Keratinocyte (primary cell): ENCODE measurements around the gene TCF7L2. TPM values are rescaled to one million over a fixed set of nuclear protein-coding genes. Genes with fewer than 3 reads are reported as not detected.

Experiments
- DNase-seq: peaks from one replicate; pipeline ENCODE4 v3.0.0-alpha.2; 2011; ENCODE audit warnings: low read depth, missing footprints, low spot score
- FAIRE-seq: peaks from 2 replicates; lab custom pipeline; 2011; peaks lifted over from hg19 to GRCh38; lab: Jason Lieb, UNC
- H2AFZ ChIP-seq: 2 replicates; pipeline ENCODE4 v1.6.0; 2012; ENCODE audit warnings: low read length, control low read depth, inconsistent platforms; ENCODE audit not compliant: control insufficient read depth
- H3K27ac ChIP-seq: 2 replicates; pipeline ENCODE4 v1.5.1; 2011; ENCODE audit warnings: low read length; ENCODE audit not compliant: control insufficient read depth, insufficient read depth
- H3K27me3 ChIP-seq: 3 replicates; pipeline ENCODE4 v1.6.0; 2011; ENCODE audit warnings: low read length; ENCODE audit not compliant: control insufficient read depth, insufficient read depth; ENCODE audit errors: extremely low read depth
- H3K36me3 ChIP-seq, 2 experiments: 2 replicates in 1 of 2; 3 replicates in 1 of 2; pipeline ENCODE4 v1.5.1; 2011; ENCODE audit warnings: low read length in 2 of 2, mild to moderate bottlenecking in 1 of 2; ENCODE audit not compliant: control insufficient read depth in 2 of 2, insufficient read depth in 2 of 2; ENCODE audit errors: extremely low read depth in 1 of 2
- H3K4me1 ChIP-seq: 3 replicates; pipeline ENCODE4 v1.5.1; 2011; ENCODE audit warnings: low read length; ENCODE audit not compliant: control insufficient read depth, insufficient read depth; ENCODE audit errors: extremely low read depth
- H3K4me2 ChIP-seq: 3 replicates; pipeline ENCODE4 v1.6.0; 2011; ENCODE audit warnings: low read depth, low read length; ENCODE audit not compliant: control insufficient read depth, insufficient read depth; ENCODE audit errors: extremely low read depth
- H3K4me3 ChIP-seq, 3 experiments: fragments of 200-600 bp in 1 of 3; sonication (generic) in 1 of 3; 2 replicates in 2 of 3; 3 replicates in 1 of 3; pipeline ENCODE4 v1.5.1; 2011 to 2016; ENCODE audit warnings: low read length in 3 of 3, mild to moderate bottlenecking in 3 of 3, control low read depth in 2 of 3, inconsistent platforms in 1 of 3, low read depth in 1 of 3, mixed read lengths in 1 of 3, mixed run types in 1 of 3, moderate library complexity in 1 of 3; ENCODE audit not compliant: control insufficient read depth in 2 of 3, insufficient read depth in 2 of 3; ENCODE audit errors: extremely low read depth in 1 of 3
- H3K79me2 ChIP-seq: 2 replicates; pipeline ENCODE4 v1.6.0; 2012; ENCODE audit warnings: low read length; ENCODE audit not compliant: control insufficient read depth, insufficient read depth
- H3K9ac ChIP-seq: 3 replicates; pipeline ENCODE4 v1.6.0; 2011; ENCODE audit warnings: low read length; ENCODE audit not compliant: control insufficient read depth, insufficient read depth; ENCODE audit errors: extremely low read depth
- H3K9me1 ChIP-seq: 3 replicates; pipeline ENCODE4 v1.6.0; 2011; ENCODE audit warnings: low read length; ENCODE audit not compliant: control insufficient read depth, insufficient read depth; ENCODE audit errors: extremely low read depth
- H3K9me3 ChIP-seq: 2 replicates; pipeline ENCODE4 v1.5.1; 2012; ENCODE audit warnings: low read depth, low read length; ENCODE audit not compliant: control insufficient read depth
- H4K20me1 ChIP-seq: 3 replicates; pipeline ENCODE4 v1.6.0; 2011; ENCODE audit warnings: low read length; ENCODE audit not compliant: control insufficient read depth, insufficient read depth; ENCODE audit errors: extremely low read depth
- EZH2 ChIP-seq: IDR thresholded peaks from one replicate; pipeline ENCODE4 v1.6.1; 2012; ENCODE audit warnings: inconsistent platforms, mild to moderate bottlenecking, low read length, moderate library complexity
- dilution Hi-C: fragments of 300-500 bp; cut with MboI; formaldehyde crosslinking; loops from one replicate; pipeline ENCODE4 v1.7.0; 2020; ENCODE audit warnings: low sequenced_read_pairs; ENCODE audit not compliant: extremely low pct_ligation_motif_present
- polyA plus RNA-seq, 5 experiments: library from polyadenylated mRNA; depleted of rRNA in 3 of 5; stranded (reverse) in 3 of 5; stranded (forward) in 1 of 5; unstranded in 1 of 5; fragments of >200 nt; gene quantifications; 1 replicate in 1 of 5; 2 replicates in 3 of 5; 3 replicates in 1 of 5; pipeline versions ENCODE4 v1.2.1 to v1.2.3, GENCODE V29; 2011 to 2012; ENCODE audit warnings: missing spikeins in 2 of 5, low read depth in 1 of 5, low replicate concordance in 1 of 5
- TF ChIP-seq, protein P1 (sequence below), 3 experiments: IDR thresholded peaks in 1 of 3; conservative IDR thresholded peaks in 1 of 3; optimal IDR thresholded peaks in 1 of 3; 2 replicates in 2 of 3; 3 replicates in 1 of 3; pipeline versions ENCODE3 to v1.5.1; 2011; ENCODE audit warnings: low read length in 3 of 3, mild to moderate bottlenecking in 3 of 3, moderate library complexity in 2 of 3, control low read depth in 1 of 3, inconsistent platforms in 1 of 3; ENCODE audit not compliant: insufficient read depth in 2 of 3; ENCODE audit errors: extremely low read depth in 1 of 3

TCF7L2 gene
- polyA plus RNA-seq, 1 donor (not counting 4 experiments of a cell fraction or from before 2014, with no cell fraction given) = 2.5 TPM

DNA sequence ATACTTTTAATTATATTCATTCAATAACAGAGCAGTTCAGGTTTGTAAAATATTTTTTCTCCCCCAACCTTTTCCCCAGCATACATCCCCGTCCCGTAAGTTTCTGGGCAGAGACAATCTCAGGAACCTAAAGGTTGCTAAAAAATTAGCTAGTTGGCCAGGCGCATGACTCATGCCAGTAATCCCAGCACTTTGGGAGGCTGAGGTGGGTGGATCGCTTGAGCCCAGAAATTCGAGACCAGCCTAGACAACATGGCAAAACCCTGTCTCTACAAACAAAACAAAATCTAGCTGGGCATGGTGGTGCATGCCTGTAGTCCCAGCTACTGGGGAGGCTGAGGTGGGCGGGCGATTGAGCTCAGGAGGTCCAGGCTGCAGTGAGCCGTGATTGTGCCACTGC, 40.2 kb downstream of the TCF7L2 start:
- dilution Hi-C loops = no loop called here
- Histone ChIP-seq H2AFZ (no peak overlapping the region), H3K4me3 (no peak overlapping the region), H3K36me3 (no peaks in the 10 kb centered on the region), H3K79me2 (no peaks in the 10 kb centered on the region), H3K27me3 (no peaks in the 10 kb centered on the region), H3K27ac (no peak overlapping the region), H3K9me3 (no peaks in the 10 kb centered on the region), H3K4me2 (no peak overlapping the region), H4K20me1 (no peaks in the 10 kb centered on the region), H3K9ac (no peak overlapping the region), H3K4me1 (peaks cover 24% of the 10 kb centered on the region), H3K9me1 (no peaks in the 10 kb centered on the region)
- no peak for FAIRE-seq
- no peak for DNase-seq
- TF ChIP-seq EZH2 = no peak
- TF ChIP-seq, protein P1, sequence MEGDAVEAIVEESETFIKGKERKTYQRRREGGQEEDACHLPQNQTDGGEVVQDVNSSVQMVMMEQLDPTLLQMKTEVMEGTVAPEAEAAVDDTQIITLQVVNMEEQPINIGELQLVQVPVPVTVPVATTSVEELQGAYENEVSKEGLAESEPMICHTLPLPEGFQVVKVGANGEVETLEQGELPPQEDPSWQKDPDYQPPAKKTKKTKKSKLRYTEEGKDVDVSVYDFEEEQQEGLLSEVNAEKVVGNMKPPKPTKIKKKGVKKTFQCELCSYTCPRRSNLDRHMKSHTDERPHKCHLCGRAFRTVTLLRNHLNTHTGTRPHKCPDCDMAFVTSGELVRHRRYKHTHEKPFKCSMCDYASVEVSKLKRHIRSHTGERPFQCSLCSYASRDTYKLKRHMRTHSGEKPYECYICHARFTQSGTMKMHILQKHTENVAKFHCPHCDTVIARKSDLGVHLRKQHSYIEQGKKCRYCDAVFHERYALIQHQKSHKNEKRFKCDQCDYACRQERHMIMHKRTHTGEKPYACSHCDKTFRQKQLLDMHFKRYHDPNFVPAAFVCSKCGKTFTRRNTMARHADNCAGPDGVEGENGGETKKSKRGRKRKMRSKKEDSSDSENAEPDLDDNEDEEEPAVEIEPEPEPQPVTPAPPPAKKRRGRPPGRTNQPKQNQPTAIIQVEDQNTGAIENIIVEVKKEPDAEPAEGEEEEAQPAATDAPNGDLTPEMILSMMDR (optimal IDR thresholded peaks at IDR 0.05 in 1 of 3, IDR thresholded peaks at IDR 0.05 in 1 of 3, conservative IDR thresholded peaks at IDR 0.05 in 1 of 3; ENCODE audit: extremely low read depth in 1 of 3, insufficient read depth in 2 of 3, low read length in 3 of 3) = no peak

DNA sequence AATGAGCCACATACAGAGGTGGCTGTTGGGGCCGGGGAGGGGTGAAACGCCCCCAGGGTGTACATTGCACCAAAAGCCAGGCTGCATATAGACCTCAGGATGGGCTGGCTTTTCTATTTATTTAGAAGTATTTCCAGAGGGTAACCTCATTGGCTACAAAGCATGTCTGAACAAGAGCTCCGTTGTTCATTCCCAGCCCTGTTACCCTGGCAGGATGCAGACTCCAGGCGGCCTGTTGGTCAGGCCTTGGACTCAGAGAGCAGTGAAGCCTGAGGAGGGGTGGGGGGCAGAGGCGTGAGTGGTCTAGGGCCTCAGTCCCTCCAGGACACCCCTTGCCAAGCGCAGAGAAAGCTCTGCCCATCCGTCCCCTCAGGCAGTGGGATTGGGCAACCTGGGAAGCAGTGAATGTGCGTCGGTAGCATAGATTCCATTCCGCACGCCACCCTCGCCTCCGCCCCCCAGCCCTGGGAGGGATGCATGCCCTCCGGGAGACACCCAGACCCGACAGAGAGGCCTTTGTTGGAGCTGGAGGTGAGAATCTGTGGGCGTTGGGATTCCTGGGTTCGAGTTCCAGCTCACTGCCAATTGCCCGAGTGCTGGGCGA, 41.9 kb downstream of the TCF7L2 start:
- Histone ChIP-seq H4K20me1 (no peaks in the 10 kb centered on the region), H3K27me3 (no peaks in the 10 kb centered on the region), H3K4me1 (peaks cover 16% of the 10 kb centered on the region), H3K4me3 (peak overlapping the region in 2 of 3 experiments; percentile 29 to 36), H2AFZ (peak overlapping the region; percentile 96), H3K36me3 (no peaks in the 10 kb centered on the region), H3K4me2 (peak overlapping the region; percentile 62), H3K9me3 (no peaks in the 10 kb centered on the region), H3K9me1 (no peaks in the 10 kb centered on the region), H3K79me2 (no peaks in the 10 kb centered on the region), H3K27ac (peak overlapping the region; percentile 62), H3K9ac (peak overlapping the region; percentile 69)
- dilution Hi-C loops = no loop called here
- FAIRE-seq (peak; percentile 88), DNase-seq (peak; percentile 28)
- TF ChIP-seq EZH2 = no peak
- TF ChIP-seq, protein P1 (optimal IDR thresholded peaks at IDR 0.05 in 1 of 3, IDR thresholded peaks at IDR 0.05 in 1 of 3, conservative IDR thresholded peaks at IDR 0.05 in 1 of 3; ENCODE audit: extremely low read depth in 1 of 3, insufficient read depth in 2 of 3, low read length in 3 of 3) = no peak
